Right forelimb (tissue), 1 donor: ENCODE data around the gene GUCY1A2.

Experiments used
- DNase-seq: peaks from one replicate; pipeline ENCODE4 v3.0.0-alpha.2; 2018

GUCY1A2 gene

GRCh38 chr11:106625566-106625965, 392.7 kb downstream of the GUCY1A2 start:
- DNase-seq = no peak

- DNase-seq = no peak
These were observed 393.9 kb downstream of the GUCY1A2 start for GRCh38 chr11:106624377-106624776.
